ENCODE results near the gene SLC35D1.

SLC35D1 gene

DNA sequence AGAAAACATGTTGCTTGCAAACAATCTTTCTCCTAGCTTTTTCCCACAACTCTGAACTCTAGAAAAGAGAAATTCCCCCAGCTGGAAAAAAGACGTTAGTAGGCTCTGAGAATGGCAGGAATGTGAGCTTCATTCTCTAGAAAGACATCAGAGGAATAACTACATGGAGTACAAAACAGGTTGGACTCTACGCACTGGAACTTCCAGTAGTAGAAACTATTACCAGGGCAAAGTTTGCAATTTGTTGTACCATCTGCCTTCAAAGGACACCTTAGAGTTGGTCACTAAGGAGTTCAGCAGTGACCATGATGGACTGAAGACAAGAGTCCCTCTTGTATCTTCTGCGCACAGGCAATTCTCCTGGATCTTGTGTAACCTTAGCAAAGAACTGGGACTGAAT, 60.9 kb downstream of the SLC35D1 start:
- TF ChIP-seq CREB1 (IDR thresholded peaks at IDR 0.05; ENCODE audit: low read depth), result no peak
- no peak for TF ChIP-seq YY1 (IDR thresholded peaks at IDR 0.05; ENCODE audit: low read depth)
- no peak for TF ChIP-seq RAD21 (IDR thresholded peaks at IDR 0.05; ENCODE audit: low read depth)
- TF ChIP-seq, protein P1, sequence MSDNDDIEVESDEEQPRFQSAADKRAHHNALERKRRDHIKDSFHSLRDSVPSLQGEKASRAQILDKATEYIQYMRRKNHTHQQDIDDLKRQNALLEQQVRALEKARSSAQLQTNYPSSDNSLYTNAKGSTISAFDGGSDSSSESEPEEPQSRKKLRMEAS (IDR thresholded peaks at IDR 0.05), result no peak
- TF ChIP-seq, protein P2, sequence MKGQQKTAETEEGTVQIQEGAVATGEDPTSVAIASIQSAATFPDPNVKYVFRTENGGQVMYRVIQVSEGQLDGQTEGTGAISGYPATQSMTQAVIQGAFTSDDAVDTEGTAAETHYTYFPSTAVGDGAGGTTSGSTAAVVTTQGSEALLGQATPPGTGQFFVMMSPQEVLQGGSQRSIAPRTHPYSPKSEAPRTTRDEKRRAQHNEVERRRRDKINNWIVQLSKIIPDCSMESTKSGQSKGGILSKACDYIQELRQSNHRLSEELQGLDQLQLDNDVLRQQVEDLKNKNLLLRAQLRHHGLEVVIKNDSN (IDR thresholded peaks at IDR 0.05), result no peak
- no peak for TF ChIP-seq TEAD4 (IDR thresholded peaks at IDR 0.05)
- no peak for TF ChIP-seq CEBPB (IDR thresholded peaks at IDR 0.05)
- TF ChIP-seq NFIC (IDR thresholded peaks at IDR 0.05), result no peak
- TF ChIP-seq EP300 (IDR thresholded peaks at IDR 0.05; ENCODE audit: borderline replicate concordance), result no peak
- TF ChIP-seq TAF1 (IDR thresholded peaks at IDR 0.05; ENCODE audit: low read depth), result no peak
- TF ChIP-seq TCF12 (IDR thresholded peaks at IDR 0.05; ENCODE audit: low read depth), result no peak
- TF ChIP-seq EGR1 (IDR thresholded peaks at IDR 0.05), result no peak
- TF ChIP-seq FOXM1 (IDR thresholded peaks at IDR 0.05; ENCODE audit: borderline replicate concordance, low read depth), result no peak
- TF ChIP-seq ZBTB7A (IDR thresholded peaks at IDR 0.05; ENCODE audit: low read depth), result no peak
- TF ChIP-seq, protein P3, sequence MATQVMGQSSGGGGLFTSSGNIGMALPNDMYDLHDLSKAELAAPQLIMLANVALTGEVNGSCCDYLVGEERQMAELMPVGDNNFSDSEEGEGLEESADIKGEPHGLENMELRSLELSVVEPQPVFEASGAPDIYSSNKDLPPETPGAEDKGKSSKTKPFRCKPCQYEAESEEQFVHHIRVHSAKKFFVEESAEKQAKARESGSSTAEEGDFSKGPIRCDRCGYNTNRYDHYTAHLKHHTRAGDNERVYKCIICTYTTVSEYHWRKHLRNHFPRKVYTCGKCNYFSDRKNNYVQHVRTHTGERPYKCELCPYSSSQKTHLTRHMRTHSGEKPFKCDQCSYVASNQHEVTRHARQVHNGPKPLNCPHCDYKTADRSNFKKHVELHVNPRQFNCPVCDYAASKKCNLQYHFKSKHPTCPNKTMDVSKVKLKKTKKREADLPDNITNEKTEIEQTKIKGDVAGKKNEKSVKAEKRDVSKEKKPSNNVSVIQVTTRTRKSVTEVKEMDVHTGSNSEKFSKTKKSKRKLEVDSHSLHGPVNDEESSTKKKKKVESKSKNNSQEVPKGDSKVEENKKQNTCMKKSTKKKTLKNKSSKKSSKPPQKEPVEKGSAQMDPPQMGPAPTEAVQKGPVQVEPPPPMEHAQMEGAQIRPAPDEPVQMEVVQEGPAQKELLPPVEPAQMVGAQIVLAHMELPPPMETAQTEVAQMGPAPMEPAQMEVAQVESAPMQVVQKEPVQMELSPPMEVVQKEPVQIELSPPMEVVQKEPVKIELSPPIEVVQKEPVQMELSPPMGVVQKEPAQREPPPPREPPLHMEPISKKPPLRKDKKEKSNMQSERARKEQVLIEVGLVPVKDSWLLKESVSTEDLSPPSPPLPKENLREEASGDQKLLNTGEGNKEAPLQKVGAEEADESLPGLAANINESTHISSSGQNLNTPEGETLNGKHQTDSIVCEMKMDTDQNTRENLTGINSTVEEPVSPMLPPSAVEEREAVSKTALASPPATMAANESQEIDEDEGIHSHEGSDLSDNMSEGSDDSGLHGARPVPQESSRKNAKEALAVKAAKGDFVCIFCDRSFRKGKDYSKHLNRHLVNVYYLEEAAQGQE (IDR thresholded peaks at IDR 0.05; ENCODE audit: low read depth), result no peak

DNA sequence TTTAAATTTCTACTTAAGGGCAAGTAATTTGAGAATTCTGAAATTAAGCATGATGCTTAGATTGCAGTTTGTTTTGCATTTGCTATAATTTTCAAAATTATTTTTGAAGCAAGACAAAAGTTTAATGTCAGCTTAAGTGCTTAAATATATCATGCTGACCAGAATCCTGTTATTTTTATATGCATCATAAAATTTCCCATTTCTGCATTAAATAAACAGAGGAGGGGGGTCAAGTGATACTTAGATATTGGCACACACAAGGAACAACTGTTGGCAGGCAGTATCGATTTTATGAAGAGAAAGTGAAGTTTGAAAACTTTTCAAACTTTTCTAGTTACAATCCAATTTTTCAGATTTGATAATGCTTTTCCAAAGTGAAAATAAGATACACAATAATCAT, 68.1 kb downstream of the SLC35D1 start:
- TF ChIP-seq TAF1 (IDR thresholded peaks at IDR 0.05; ENCODE audit: low read depth) (no peak), CREB1 (IDR thresholded peaks at IDR 0.05; ENCODE audit: low read depth) (no peak), EP300 (IDR thresholded peaks at IDR 0.05; ENCODE audit: borderline replicate concordance) (no peak), TCF12 (IDR thresholded peaks at IDR 0.05; ENCODE audit: low read depth) (no peak), TEAD4 (IDR thresholded peaks at IDR 0.05) (no peak), YY1 (IDR thresholded peaks at IDR 0.05; ENCODE audit: low read depth) (no peak)
- TF ChIP-seq, protein P1 (IDR thresholded peaks at IDR 0.05), result no peak
- TF ChIP-seq, protein P3 (IDR thresholded peaks at IDR 0.05; ENCODE audit: low read depth), result no peak

DNA sequence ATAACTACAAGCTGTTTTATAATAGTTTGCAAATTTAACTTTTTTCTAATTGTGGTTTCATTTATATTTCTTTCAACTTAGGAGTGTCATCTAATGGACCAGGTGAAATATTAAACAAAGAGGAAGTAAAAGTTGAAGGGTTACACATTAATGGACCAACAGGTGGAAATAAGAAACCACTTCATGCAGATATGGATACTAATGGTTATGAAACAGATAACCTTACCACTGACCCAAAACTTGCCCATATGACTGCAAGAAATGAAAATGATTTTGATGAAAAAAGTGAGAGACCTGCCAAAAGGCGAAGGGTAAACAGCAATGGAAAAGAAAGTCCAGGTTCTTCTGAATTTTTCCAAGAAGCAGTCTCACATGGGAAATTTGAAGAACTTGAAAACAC, 69.5 kb downstream of the SLC35D1 start:
- TF ChIP-seq TCF12 (IDR thresholded peaks at IDR 0.05; ENCODE audit: low read depth), result no peak
- TF ChIP-seq TAF1 (IDR thresholded peaks at IDR 0.05; ENCODE audit: low read depth), result no peak
- TF ChIP-seq, protein P1 (IDR thresholded peaks at IDR 0.05), result no peak

DNA sequence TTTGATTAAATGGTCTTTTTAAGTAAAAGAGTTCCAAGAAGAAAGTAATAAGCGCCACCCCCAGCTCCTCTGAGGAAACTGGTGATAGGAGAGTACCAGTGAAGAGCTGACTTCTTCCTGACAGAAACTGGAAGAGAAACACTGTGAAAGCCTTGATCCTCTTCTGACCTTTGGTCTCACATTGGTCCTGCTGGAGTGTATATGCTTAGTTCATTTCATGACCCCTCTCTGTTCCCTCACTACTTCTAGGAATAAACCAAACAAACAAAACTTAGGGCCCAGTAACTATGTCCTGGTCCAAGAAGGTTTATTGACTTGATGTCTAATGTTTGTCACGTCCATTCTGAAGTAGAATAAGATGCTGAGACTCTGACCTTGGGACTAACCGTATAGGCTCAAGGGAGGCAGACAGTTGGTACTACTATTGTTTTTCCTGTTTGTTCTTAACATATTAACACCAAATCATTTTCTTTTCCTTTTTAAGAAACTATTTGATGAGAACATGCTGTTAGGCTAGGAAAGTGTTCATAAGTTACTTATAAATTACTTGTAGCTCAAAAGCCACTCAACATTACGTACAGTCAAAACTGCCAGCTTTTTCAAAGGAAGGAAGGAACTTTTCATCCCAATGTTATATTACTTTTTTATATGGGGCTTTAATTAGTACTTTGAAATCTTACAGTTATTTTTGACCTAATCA, 71.2 kb downstream of the SLC35D1 start:
- no peak for TF ChIP-seq TAF1 (IDR thresholded peaks at IDR 0.05; ENCODE audit: low read depth)
- TF ChIP-seq, protein P2 (IDR thresholded peaks at IDR 0.05), result no peak
- no peak for TF ChIP-seq EGR1 (IDR thresholded peaks at IDR 0.05)
- TF ChIP-seq FOXM1 (IDR thresholded peaks at IDR 0.05; ENCODE audit: borderline replicate concordance, low read depth), result no peak
- TF ChIP-seq YY1 (IDR thresholded peaks at IDR 0.05; ENCODE audit: low read depth), result no peak
- TF ChIP-seq TEAD4 (IDR thresholded peaks at IDR 0.05), result no peak
- no peak for TF ChIP-seq EP300 (IDR thresholded peaks at IDR 0.05; ENCODE audit: borderline replicate concordance)
- TF ChIP-seq, protein P1 (IDR thresholded peaks at IDR 0.05), result no peak
- no peak for TF ChIP-seq ZBTB7A (IDR thresholded peaks at IDR 0.05; ENCODE audit: low read depth)

DNA sequence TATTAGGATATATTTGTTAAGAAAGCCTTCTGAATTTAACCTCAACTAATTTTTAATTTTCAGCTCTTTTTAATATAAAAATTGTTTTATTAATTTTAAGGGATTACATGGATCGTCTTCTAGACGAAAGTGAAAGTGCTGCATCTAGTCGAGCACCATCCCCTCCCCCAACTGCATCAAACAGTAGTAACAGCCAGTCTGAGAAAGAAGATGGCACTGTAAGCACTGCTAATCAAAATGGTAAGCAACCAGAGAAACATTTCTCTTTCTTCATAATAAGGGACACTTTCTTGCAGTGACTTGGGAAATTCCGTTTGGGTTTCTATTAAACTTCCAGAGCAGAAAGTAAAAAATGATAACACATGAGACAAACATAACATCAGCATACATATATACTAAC, 72.3 kb downstream of the SLC35D1 start:
- no peak for TF ChIP-seq CEBPB (IDR thresholded peaks at IDR 0.05)
- TF ChIP-seq EP300 (IDR thresholded peaks at IDR 0.05; ENCODE audit: borderline replicate concordance), result no peak
- TF ChIP-seq, protein P1 (IDR thresholded peaks at IDR 0.05), result no peak
- TF ChIP-seq FOXM1 (IDR thresholded peaks at IDR 0.05; ENCODE audit: borderline replicate concordance, low read depth), result no peak
- no peak for TF ChIP-seq NFIC (IDR thresholded peaks at IDR 0.05)
- TF ChIP-seq YY1 (IDR thresholded peaks at IDR 0.05; ENCODE audit: low read depth), result no peak
- no peak for TF ChIP-seq ZBTB7A (IDR thresholded peaks at IDR 0.05; ENCODE audit: low read depth)
- no peak for TF ChIP-seq TCF12 (IDR thresholded peaks at IDR 0.05; ENCODE audit: low read depth)
- TF ChIP-seq TEAD4 (IDR thresholded peaks at IDR 0.05), result no peak

Data from Ishikawa (cell line).